Measurements from ENCODE around the gene C7.
"Not testable (repeated sequence)": the region's sequence is repeated elsewhere in the genome, so short reads cannot be mapped to it uniquely, and the experiment has no call there.

C7 gene

GRCh38 chr5:40909264-40909663, at the start of gene C7:
Gene C7 (plus strand): TSS chr5:40909497. CDS start chr5:40909611, 114 bp downstream.
- DNase-seq: no peak

- DNase-seq: no peak
Observed at GRCh38 chr5:40860711-40861110, 48.6 kb upstream of the C7 start.

DNA sequence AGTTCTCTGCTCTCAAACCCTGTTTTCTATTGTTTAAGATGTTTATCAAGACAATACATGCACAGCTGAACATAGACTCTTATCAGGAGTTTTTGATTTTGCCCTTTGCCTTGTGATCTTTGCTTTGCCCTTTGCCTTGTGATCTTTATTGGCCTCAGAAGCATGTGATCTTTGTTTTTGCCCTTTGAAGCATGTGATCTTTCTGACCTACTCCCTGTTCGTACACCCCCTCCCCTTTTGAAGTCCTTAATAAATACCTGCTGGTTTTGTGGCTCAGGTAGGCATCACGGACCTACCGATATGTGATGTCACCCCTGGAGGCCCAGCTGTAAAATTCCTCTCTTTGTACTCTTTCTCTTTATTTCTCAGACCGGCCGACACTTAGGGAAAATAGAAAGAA, 44.3 kb upstream of the C7 start:
- not testable (repeated sequence) for DNase-seq

DNA sequence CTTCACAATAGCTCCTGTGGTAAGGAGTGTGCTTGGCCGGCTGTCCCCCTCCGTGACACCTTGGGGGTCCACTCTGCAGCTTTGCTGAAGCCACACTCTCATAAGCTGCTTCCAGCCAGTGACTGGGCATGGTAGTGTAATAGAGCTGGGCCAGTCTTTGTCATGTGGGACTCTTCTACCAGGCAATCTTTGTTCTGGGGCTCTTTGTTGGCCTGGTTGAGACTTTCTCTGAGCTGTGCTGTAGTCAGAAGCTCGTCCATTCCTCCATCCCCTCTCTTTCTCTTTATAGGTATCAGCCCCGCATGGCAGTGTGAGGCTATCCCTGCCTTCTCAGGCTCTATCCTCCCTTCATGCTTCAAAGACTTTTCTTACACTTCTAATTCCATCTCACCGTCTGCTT, 42.5 kb upstream of the C7 start:
- DNase-seq: no peak

- no peak for DNase-seq
Observed at GRCh38 chr5:40869384-40869783, 39.9 kb upstream of the C7 start.

DNA sequence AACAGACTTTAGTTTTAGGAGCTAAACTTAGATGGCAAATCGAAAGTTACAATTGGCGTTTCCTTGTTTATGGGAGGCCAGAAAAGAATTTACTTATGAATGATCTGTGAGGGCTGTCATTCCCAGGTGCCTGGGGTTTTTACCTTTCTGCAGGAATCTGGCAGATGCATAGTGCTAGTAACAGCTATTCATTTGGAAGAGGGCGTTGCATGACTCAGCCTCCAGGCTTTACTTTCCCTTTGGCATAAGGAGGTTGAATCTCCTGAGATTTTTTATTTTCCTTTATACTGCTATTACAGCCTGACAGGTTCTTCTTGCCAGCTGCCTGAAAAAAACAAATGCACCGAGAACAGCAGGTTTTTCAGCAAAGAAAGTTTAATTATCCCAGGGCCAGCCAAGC, 38.1 kb upstream of the C7 start:
- no peak for DNase-seq

GRCh38 chr5:40872253-40872652, 37.0 kb upstream of the C7 start:
- not testable (repeated sequence) for DNase-seq

GRCh38 chr5:40873286-40873880, 35.9 kb upstream of the C7 start:
- peak; percentile 57 for DNase-seq

DNA sequence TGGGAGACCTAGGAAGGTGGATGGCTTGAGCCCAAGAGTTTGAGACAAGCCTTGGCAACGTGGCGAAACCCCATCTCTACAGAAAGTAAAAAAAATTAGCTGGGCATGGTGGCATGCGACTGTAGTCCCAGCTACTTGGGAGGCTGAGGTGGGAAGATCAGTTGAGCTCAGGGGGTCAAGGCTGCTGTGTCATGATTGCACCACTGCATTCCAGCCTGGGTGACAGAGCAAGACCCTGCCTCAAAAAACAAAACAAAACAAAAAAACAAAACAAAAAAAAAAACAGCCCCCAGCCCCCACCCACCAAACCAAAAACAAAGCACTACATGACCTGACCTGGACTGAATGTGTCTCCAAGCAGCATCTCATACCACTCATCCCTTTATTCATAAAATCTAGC, 33.3 kb upstream of the C7 start:
- no peak for DNase-seq

GRCh38 chr5:40877371-40877988, 31.8 kb upstream of the C7 start:
- no peak for DNase-seq

- peak; percentile 55 for DNase-seq
Observed at GRCh38 chr5:40879163-40879942, 29.9 kb upstream of the C7 start.

- DNase-seq: no peak
Observed at GRCh38 chr5:40882291-40882690, 27.0 kb upstream of the C7 start.

- not testable (repeated sequence) for DNase-seq
Observed at GRCh38 chr5:40883051-40883450, 26.2 kb upstream of the C7 start.

DNA sequence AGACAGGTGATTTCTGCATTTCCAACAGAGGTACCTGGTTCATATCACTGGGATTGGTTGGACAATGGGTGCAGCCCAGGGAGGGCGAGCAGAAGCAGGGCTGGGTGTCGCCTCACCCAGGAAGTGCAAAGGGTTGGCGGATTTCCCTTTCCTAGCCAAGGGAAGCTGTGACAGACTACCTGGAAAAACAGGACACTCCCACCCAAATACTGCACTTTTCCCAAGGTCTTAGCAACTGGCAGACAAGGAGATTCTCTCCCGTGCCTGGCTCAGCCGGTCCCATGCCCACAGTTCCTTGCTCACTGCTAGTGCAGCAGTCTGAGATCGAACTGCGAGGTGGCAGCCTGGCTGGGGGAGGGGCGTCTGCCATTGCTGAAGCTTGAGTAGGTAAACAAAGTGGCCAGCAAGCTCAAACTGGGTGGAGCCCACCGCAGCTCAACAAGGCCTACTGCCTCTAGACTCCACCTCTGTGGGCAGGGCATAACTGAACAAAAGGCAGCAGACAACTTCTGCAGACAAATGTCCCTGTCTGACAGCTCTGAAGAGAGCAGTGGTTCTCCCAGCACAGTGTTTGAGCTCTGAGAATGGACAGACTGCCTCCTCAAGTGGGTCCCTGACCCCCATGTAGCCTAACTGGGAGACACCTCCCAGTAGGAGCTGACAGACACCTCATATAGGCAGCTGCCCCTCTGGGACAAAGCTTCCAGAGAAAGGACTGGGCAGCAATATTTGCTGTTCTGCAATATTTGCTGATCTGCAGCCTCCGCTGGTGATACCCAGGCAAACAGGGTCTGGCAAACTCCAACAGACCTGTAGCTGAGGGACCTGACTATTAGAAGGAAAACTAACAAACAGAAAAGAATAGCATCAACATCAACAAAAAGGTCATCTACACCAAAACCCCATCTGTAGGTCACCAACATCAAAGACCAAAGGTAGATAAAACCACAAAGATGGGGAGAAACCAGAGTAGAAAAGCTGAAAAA, 13.6 kb upstream of the C7 start:
- not testable (repeated sequence) for DNase-seq

GRCh38 chr5:40904205-40904993, 4.9 kb upstream of the C7 start:
- DNase-seq: peak; percentile 23

GRCh38 chr5:40904994-40905306, 4.3 kb upstream of the C7 start:
- no peak for DNase-seq

DNA sequence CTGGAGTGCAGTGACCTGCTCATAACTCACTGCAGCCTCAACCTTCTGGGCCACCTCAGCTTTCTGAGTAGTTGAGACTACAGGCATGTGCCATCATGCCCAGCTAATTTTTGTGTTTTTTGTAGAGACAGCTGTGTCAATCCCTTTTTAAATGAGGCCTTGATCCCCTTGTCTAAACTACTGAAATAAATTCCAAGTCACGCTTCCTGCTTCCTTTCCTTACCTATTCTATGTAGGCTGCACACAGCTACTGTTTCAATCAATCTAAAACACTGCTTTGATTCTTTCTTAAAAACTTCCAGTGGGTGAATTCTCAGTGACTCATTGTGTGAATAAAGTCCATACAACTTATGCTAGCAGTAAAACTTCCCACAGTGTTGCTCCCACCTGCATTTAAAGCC, 2.9 kb upstream of the C7 start:
- no peak for DNase-seq

- no peak for DNase-seq
Observed at GRCh38 chr5:40909723-40910122, 426 bp downstream of the C7 start.

DNA sequence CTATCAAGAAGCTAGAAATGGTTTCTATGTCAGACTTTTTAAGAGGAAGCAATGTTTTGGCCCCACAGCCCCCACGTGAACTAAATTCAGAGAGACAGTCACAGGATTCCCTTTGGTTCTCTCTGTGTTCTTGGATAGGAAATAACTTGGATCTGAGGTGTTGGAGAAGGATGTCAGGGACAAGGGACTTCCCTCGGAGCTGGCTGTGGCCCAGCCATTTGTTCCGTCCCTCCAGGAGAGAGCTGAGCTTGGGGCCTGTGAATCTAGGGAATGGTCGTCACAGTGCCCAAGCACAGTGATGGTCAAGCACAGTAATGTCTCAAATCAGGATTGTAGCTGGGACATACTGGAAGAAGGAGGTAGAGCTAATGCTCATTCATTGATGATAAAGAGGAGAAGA, 2.0 kb downstream of the C7 start:
- DNase-seq: no peak

- DNase-seq: no peak
Observed at GRCh38 chr5:40914835-40915234, 5.5 kb downstream of the C7 start.

DNA sequence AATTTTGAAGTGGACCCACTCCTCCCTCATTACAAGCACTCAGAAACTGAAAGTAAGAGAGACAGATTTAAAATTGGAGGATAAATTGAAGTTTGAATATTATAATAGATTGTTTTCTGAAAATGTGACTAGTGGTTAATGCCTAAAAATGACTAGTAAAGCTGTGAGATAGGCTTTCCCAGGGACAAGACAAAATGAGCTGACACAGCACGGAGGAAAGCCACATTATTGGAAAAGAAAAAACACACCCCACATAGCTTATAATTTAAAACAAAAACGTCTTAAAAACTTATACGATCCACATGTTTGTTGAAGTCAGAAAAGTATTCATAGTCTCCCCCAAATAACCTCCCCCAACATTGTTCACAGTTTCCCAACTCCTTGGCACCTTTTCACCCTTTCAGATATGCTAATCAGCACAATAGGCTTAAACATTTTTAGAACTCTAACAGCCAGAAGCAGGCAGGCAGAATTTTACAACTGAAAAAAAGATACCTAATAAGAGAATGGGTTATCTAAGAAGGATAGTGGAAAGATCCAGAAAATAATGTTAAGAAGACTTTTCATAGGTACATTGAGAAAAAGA, 6.1 kb downstream of the C7 start:
- no peak for DNase-seq

- no peak for DNase-seq
Observed at GRCh38 chr5:40916226-40916625, 6.9 kb downstream of the C7 start.

Measured in suppressor macrophage treated with lipopolysaccharide for 4 hours (primary cell).